GM18861 (cell line): ENCODE data around the gene OR4K13.

Experiments used
- ATAC-seq: cut with Tn5 transposase; IDR thresholded peaks from one replicate; pipeline ENCODE4 v1.9.1; 2021; ENCODE audit not compliant: unreplicated experiment

The OR4K13 gene

GRCh38 chr14:20035938-20036337, at the start of gene OR4K13:
OR4K13 (minus strand) TSS chr14:20036038; CDS start chr14:20034758, 1,280 bp downstream.
- no peak for ATAC-seq

- ATAC-seq, result no peak
These were observed 23.9 kb upstream of the OR4K13 start, which contains the start of gene OR4L1 for GRCh38 chr14:20059745-20060144. OR4L1 (plus strand) TSS chr14:20060045; CDS start chr14:20060045, 0 bp downstream.

- no peak for ATAC-seq
These were observed 12.4 kb upstream of the OR4K13 start for GRCh38 chr14:20048202-20048601.

GRCh38 chr14:20044243-20044642, 8.4 kb upstream of the OR4K13 start:
- ATAC-seq, result no peak

GRCh38 chr14:20035449-20035848, 389 bp downstream of the OR4K13 start:
- ATAC-seq, result no peak

- no peak for ATAC-seq
These were observed 4.8 kb downstream of the OR4K13 start for GRCh38 chr14:20031058-20031457.

- ATAC-seq, result no peak
These were observed 16.5 kb downstream of the OR4K13 start, which contains the start of gene OR4K14 for GRCh38 chr14:20019257-20019865. OR4K14 (minus strand) TSS chr14:20019307; CDS start chr14:20015193, 4,114 bp downstream.

GRCh38 chr14:20008156-20008555, 27.7 kb downstream of the OR4K13 start:
- ATAC-seq, result no peak

GRCh38 chr14:20002319-20002718, 33.5 kb downstream of the OR4K13 start:
- ATAC-seq, result no peak

- no peak for ATAC-seq
These were observed 34.0 kb downstream of the OR4K13 start, which contains the start of gene OR4Q2 for GRCh38 chr14:20001863-20002262. OR4Q2 (plus strand) TSS chr14:20002163.

- ATAC-seq, result no peak
These were observed 42.4 kb downstream of the OR4K13 start for GRCh38 chr14:19993438-19993837.
